Retina (tissue), 1 donor: Measurements from ENCODE around the gene PKP3.
"Not testable (repeated sequence)": the region's sequence is repeated elsewhere in the genome, so short reads cannot be mapped to it uniquely, and the experiment has no call there.

ENCODE experiments used
- DNase-seq: peaks from one replicate; pipeline ENCODE4 v3.0.0-alpha.2; 2016

The PKP3 gene

GRCh38 chr11:432501-433100 is 38.6 kb downstream of the PKP3 start:
- no peak for DNase-seq

GRCh38 chr11:433111-433510 is 39.1 kb downstream of the PKP3 start:
- DNase-seq, result no peak

GRCh38 chr11:433641-434040 is 39.6 kb downstream of the PKP3 start:
- no peak for DNase-seq

- DNase-seq, result no peak
Observed at GRCh38 chr11:434496-434895, 40.5 kb downstream of the PKP3 start.

- not testable (repeated sequence) for DNase-seq
Observed at GRCh38 chr11:434999-435740, 41.2 kb downstream of the PKP3 start.

GRCh38 chr11:437228-437870 is 43.3 kb downstream of the PKP3 start:
- DNase-seq, result no peak

GRCh38 chr11:438101-438844 is 44.3 kb downstream of the PKP3 start:
- no peak for DNase-seq

GRCh38 chr11:439315-440064 is 45.5 kb downstream of the PKP3 start:
- no peak for DNase-seq

- DNase-seq, result no peak
Observed at GRCh38 chr11:440065-441042, 46.3 kb downstream of the PKP3 start.

- DNase-seq, result no peak
Observed at GRCh38 chr11:441043-441417, 47.0 kb downstream of the PKP3 start.

- DNase-seq, result no peak
Observed at GRCh38 chr11:441418-442274, 47.6 kb downstream of the PKP3 start, which contains the start of gene ANO9. TSS of gene ANO9 (minus strand) at chr11:442011. CDS start at chr11:441926, 85 bp downstream.

GRCh38 chr11:442611-443081 is 48.6 kb downstream of the PKP3 start:
- DNase-seq, result no peak

GRCh38 chr11:443542-444199 is 49.7 kb downstream of the PKP3 start:
- peak; percentile 50 for DNase-seq

GRCh38 chr11:444396-445144 is 50.6 kb downstream of the PKP3 start:
- no peak for DNase-seq

GRCh38 chr11:445765-446588 is 52.0 kb downstream of the PKP3 start:
- no peak for DNase-seq

GRCh38 chr11:446891-447290 is 52.9 kb downstream of the PKP3 start:
- no peak for DNase-seq

- peak; percentile 95 for DNase-seq
Observed at GRCh38 chr11:447923-448731, 54.1 kb downstream of the PKP3 start.
